Activated B cell treated with CpG ODN at 0.5 μM for 24 hours (primary cell): ENCODE measurements around the gene ZBTB44. TPM values are rescaled to one million over a fixed set of nuclear protein-coding genes. Genes with fewer than 3 reads are reported as not detected.

ENCODE experiments used
- ATAC-seq: fragments of 200-7000 bp; cut with Tn5 transposase; one replicate; pipeline ENCODE4 v1.10.0; 2021; ENCODE audit warnings: low read depth, mild to moderate bottlenecking, moderate library complexity
- CTCF ChIA-PET: fragments of 350-600 bp; sonication (Branson Sonifier 250); formaldehyde crosslinking; loops from one replicate; lab custom pipeline; 2021; ENCODE audit warnings: antibody characterized with exemption; lab: Charles Lee
- POLR2A ChIA-PET: fragments of 350-600 bp; sonication (Branson Sonifier 250); formaldehyde crosslinking; loops from one replicate; lab custom pipeline; 2021; ENCODE audit warnings: antibody characterized with exemption; lab: Charles Lee
- DNase-seq: peaks from one replicate; pipeline ENCODE4 v3.0.0; 2022
- H3K27ac Mint-ChIP-seq: one replicate; pipeline ENCODE4 v1.8.0; 2020; ENCODE audit warnings: mixed read lengths
- H3K27me3 Mint-ChIP-seq: one replicate; pipeline ENCODE4 v1.8.0; 2021; ENCODE audit warnings: mixed read lengths
- H3K36me3 Mint-ChIP-seq: one replicate; pipeline ENCODE4 v1.8.0; 2021; ENCODE audit warnings: low read depth, mixed read lengths
- H3K4me1 Mint-ChIP-seq: one replicate; pipeline ENCODE4 v1.8.0; 2021; ENCODE audit warnings: mixed read lengths
- H3K4me3 Mint-ChIP-seq: one replicate; pipeline ENCODE4 v1.8.0; 2020; ENCODE audit warnings: mild to moderate bottlenecking, mixed read lengths
- H3K9me3 Mint-ChIP-seq: one replicate; pipeline ENCODE4 v1.8.0; 2020; ENCODE audit warnings: mixed read lengths
- intact Hi-C: fragments of 100-400 bp; cut with micrococcal nuclease; formaldehyde crosslinking; loops from one replicate; pipeline ENCODE4 v1.15.1; 2024
- total RNA-seq: library from RNA; stranded (reverse); gene quantifications from 2 replicates; pipeline ENCODE4 v1.2.3, GENCODE V29; 2022
- TF ChIP-seq, protein P1 (sequence below): fragments of 200-600 bp; IDR thresholded peaks from one replicate; pipeline ENCODE4 v1.8.0; 2022; ENCODE audit warnings: antibody characterized with exemption, mild to moderate bottlenecking

ZBTB44 gene
- total RNA-seq, 1 donor from 2014 or later: 61.5 TPM

- H3K36me3 Mint-ChIP-seq: peaks cover 29% of the 10 kb centered on the region
- ATAC-seq: no peak
- TF ChIP-seq, protein P1, sequence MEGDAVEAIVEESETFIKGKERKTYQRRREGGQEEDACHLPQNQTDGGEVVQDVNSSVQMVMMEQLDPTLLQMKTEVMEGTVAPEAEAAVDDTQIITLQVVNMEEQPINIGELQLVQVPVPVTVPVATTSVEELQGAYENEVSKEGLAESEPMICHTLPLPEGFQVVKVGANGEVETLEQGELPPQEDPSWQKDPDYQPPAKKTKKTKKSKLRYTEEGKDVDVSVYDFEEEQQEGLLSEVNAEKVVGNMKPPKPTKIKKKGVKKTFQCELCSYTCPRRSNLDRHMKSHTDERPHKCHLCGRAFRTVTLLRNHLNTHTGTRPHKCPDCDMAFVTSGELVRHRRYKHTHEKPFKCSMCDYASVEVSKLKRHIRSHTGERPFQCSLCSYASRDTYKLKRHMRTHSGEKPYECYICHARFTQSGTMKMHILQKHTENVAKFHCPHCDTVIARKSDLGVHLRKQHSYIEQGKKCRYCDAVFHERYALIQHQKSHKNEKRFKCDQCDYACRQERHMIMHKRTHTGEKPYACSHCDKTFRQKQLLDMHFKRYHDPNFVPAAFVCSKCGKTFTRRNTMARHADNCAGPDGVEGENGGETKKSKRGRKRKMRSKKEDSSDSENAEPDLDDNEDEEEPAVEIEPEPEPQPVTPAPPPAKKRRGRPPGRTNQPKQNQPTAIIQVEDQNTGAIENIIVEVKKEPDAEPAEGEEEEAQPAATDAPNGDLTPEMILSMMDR: no peak
- peaks cover 9% of the 10 kb centered on the region for H3K9me3 Mint-ChIP-seq
- intact Hi-C loops: no loop called here
- peaks cover 5% of the 10 kb centered on the region for H3K4me1 Mint-ChIP-seq
- no peak for DNase-seq
- CTCF ChIA-PET: no interaction called here
- POLR2A ChIA-PET: interaction anchor here (0.9 to 1.4 kb wide), 2 partner anchors 10 to 36 kb away, joined by 3 to 5 read pairs; no protein-coding TSS in a partner anchor
- no peak overlapping the region for H3K4me3 Mint-ChIP-seq
- no peaks in the 10 kb centered on the region for H3K27me3 Mint-ChIP-seq
- H3K27ac Mint-ChIP-seq: no peak overlapping the region
Measured at GRCh38 chr11:130279989-130280388, 34.7 kb downstream of the ZBTB44 start.

- ChIA-PET POLR2A (interaction anchor here (1.4 kb wide), 1 partner anchor 9 kb away, joined by 5 read pairs; no protein-coding TSS in a partner anchor), CTCF (no interaction called here)
- Mint-ChIP-seq H3K27ac (peak overlapping the region; percentile 46), H3K27me3 (no peaks in the 10 kb centered on the region), H3K36me3 (peaks cover 31% of the 10 kb centered on the region), H3K4me1 (peaks cover 5% of the 10 kb centered on the region), H3K4me3 (no peak overlapping the region), H3K9me3 (peaks cover 9% of the 10 kb centered on the region)
- no peak for DNase-seq
- no peak for ATAC-seq
- TF ChIP-seq, protein P1: no peak
- intact Hi-C loops: no loop called here
Measured at GRCh38 chr11:130278745-130279144, 36.0 kb downstream of the ZBTB44 start.

- intact Hi-C loops: no loop called here
- POLR2A ChIA-PET: no interaction called here
- DNase-seq: no peak
Measured at GRCh38 chr11:130278151-130278550, 36.6 kb downstream of the ZBTB44 start.

GRCh38 chr11:130272336-130272735, 42.4 kb downstream of the ZBTB44 start:
- Mint-ChIP-seq H3K36me3 (peaks cover 14% of the 10 kb centered on the region), H3K4me3 (no peak overlapping the region), H3K4me1 (peaks cover 25% of the 10 kb centered on the region), H3K27me3 (no peaks in the 10 kb centered on the region), H3K9me3 (peaks cover 2% of the 10 kb centered on the region), H3K27ac (no peak overlapping the region)
- DNase-seq: no peak
- POLR2A ChIA-PET: no interaction called here
- intact Hi-C loops: no loop called here
- TF ChIP-seq, protein P1: no peak
- no peak for ATAC-seq
- CTCF ChIA-PET: no interaction called here

More at GRCh38 chr11:130278151-130278550, 36.6 kb downstream of the ZBTB44 start:
- Mint-ChIP-seq H3K4me1 (peaks cover 5% of the 10 kb centered on the region), H3K27me3 (no peaks in the 10 kb centered on the region), H3K9me3 (peaks cover 9% of the 10 kb centered on the region), H3K36me3 (peaks cover 30% of the 10 kb centered on the region), H3K27ac (no peak overlapping the region), H3K4me3 (no peak overlapping the region)
- CTCF ChIA-PET: no interaction called here
- no peak for ATAC-seq
- TF ChIP-seq, protein P1: no peak

DNA sequence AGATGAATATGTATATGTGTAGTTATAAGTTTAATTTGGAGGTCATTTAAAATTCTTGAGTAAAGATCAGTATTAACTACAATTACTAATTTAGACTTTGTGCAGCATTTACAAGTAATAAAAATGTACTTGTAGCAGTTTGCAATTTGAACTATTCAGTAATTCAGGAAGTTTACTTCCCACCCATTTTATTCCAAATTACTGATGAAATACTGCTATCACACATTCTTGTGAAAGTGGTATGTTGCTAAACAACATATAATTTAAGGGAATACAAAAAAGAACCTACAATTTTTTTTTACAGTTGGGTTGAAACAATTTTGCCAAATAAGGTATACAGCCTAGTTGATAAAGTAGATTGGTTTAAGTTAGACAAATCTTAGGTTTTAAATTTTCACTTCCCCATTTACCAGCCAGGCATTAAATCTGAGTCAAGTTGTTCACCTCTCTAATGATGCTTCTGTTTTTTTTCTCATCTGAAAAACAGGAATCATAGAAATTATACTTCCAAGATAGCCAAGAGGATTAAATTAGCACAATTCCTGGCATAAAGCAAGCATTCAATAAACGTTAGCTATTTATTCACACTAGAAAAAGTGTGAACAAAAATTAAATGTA, 45.3 kb downstream of the ZBTB44 start:
- CTCF ChIA-PET: no interaction called here
- TF ChIP-seq, protein P1: no peak
- Mint-ChIP-seq H3K4me3 (no peak overlapping the region), H3K27ac (peak overlapping the region; percentile 50), H3K27me3 (no peaks in the 10 kb centered on the region), H3K9me3 (no peaks in the 10 kb centered on the region), H3K36me3 (peaks cover 25% of the 10 kb centered on the region), H3K4me1 (peaks cover 30% of the 10 kb centered on the region)
- POLR2A ChIA-PET: interaction anchor here (0.9 to 1.2 kb wide), 3 partner anchors 10 to 267 kb away, joined by 4 to 5 read pairs (median 4); partner anchors contain the start of gene PRDM10
- no peak for DNase-seq
- ATAC-seq: peak; percentile 90
- intact Hi-C loops: loop anchor here (1.0 kb wide), 1 partner anchor 46 kb away; no protein-coding TSS in a partner anchor
